HG03558 (cell line): Measurements from ENCODE around the gene KIAA1217.
"Not testable (repeated sequence)": the region's sequence is repeated elsewhere in the genome, so short reads cannot be mapped to it uniquely, and the experiment has no call there.

Experiments
- ATAC-seq: cut with Tn5 transposase; IDR thresholded peaks from one replicate; pipeline ENCODE4 v1.9.1; 2021; ENCODE audit warnings: moderate number of reproducible peaks; ENCODE audit not compliant: unreplicated experiment; ENCODE audit errors: extremely low read depth

The KIAA1217 gene

DNA sequence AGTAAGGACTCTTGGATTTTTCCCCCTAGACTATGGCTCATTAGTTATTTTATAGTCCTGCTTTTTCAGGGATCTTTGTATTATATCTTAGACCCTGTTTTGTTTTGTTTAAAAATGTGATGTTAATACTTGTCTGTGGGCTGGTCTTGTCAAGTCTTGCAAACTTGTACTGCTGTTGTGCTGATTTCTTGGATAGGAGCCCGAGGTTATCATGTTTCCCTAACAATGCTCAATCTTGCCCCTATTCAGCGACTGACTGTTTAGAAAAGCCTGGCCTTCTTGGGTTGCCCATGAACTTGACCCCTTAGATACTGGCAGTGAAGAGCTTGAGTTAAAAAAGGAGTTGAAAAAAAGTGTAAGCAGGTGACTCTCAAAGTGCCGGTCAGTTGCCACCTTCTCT is 115.7 kb downstream of the KIAA1217 start:
- no peak for ATAC-seq

DNA sequence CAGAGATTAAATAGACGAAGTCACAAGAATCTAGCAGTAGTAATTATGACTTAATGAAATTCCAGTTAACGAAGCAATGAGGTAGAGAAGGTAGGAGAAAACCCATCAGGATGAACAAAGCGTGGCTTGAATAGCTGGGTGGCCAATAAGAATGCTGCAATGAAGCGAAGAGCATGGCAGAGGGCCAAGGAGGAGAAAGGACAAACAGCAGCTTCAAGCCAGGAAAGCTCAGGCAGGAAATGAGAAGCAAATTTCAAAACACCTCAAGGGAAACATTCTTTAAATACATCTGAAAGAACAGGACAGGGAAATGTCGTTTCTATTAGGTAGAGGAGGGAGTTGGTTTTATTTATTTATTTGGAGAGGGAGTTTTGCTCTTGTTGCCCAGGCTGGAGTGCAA is 122.5 kb downstream of the KIAA1217 start:
- no peak for ATAC-seq

GRCh38 chr10:24333736-24334135 is 124.8 kb downstream of the KIAA1217 start:
- ATAC-seq = no peak

DNA sequence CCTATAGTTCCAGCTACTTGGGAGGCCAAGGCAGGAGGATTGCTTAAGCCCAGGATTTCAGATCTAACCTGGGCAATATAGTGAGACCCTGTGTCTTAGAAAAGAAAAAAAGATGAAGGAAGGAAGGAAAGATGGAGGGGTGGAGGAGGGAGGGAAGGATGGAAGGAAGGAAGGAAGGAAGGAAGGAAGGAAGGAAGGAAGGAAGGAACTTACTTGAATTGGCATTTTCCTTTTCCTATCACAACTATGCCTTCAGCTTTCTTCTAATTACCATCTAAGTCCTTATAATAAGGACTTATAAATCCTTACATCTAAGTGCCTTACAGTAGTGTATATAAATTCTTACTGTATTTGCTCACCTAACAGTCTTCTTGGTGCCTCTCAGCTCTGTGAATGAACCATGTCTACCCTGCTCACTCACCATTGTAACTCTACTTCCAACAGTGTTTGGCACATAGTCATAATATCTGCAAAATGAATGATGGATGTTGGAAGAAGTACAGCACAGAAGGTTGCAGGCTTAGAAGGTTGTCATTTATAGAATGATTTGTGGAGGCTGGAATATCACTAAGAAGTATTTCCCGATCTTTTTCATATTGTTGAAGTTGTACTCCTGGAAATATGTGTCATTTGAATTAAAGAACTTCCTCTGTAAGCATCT is 125.5 kb downstream of the KIAA1217 start:
- ATAC-seq = no peak

DNA sequence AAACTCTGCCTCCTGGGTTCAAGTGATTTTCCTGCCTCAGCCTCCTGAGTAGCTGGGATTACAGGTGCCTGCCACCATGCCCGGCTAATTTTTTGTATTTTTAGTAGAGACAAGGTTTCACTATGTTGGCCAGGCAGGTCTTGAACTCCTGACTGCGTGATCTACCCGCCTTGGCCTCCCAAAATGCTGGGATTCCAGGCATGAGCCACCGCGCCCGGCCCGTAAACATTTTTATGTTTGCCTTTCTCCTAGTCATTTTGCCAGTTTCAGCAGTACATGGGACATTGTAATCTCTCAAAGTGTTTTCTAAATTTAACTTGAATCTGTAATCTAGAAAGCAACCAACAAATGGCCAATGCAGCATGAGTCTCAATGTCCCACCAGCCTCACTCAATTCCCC is 128.8 kb downstream of the KIAA1217 start:
- ATAC-seq = not testable (repeated sequence)

DNA sequence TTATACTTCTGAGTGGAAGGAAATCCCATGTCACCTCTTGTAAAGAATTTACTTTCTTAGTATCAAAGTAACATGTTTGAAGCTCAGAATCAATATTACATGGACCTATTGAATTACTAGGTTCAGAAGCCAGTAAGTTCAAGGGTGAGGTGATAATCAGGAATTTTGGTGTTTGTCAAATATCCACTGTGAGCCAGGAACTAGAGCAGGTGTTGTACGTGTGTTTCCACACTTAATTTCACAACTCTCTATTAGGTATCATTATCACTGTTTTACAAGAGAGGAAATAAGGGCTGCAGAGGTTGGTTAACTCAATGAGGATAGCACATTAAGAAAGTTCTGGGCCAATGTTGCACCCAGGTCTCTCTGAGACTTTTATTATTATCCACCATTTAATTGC is 130.4 kb downstream of the KIAA1217 start:
- ATAC-seq = no peak

- ATAC-seq = no peak
Measured at GRCh38 chr10:24340446-24340845, 131.5 kb downstream of the KIAA1217 start.

DNA sequence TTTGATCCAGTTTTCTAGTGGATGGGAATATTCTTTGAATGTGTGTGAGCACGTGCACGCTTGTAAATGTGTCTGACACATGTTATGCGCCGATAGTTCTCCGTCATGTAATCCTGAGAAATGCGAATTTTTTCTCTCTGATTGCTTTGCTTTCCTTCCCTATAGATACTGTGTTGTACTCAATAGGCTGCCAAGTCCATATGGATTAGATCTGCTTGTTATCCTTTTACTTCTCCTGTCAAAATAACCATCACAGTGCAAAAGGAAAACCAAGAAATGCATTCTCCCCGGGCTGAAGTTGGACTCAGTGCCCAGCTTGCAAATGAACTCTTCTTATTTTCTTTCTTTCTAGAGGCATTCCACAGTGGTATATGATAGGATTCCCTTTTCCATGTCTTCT is 131.9 kb downstream of the KIAA1217 start:
- ATAC-seq = no peak

GRCh38 chr10:24341371-24341770 is 132.4 kb downstream of the KIAA1217 start:
- ATAC-seq = no peak

GRCh38 chr10:24341897-24342296 is 133.0 kb downstream of the KIAA1217 start:
- no peak for ATAC-seq

DNA sequence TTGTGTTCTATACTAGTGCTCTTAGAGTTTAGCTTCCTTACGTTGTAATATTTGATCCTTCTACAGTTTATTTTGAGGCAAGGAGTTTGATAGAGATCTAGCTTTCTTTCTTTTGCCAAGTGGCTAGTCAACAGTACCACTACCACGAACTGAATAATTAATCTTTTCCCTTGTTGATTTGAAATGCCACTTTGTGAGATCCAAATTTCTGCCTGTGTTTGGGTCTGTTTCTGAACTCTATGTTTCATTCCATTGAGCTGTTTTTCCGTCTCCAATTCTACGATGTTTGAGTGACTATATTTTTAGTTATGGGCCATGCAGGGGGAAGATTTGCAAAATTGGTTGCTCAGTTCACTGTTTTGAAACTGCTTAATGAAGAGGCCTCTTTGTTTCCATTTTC is 134.7 kb downstream of the KIAA1217 start:
- ATAC-seq = no peak

- no peak for ATAC-seq
Measured at GRCh38 chr10:24344279-24344678, 135.3 kb downstream of the KIAA1217 start.

DNA sequence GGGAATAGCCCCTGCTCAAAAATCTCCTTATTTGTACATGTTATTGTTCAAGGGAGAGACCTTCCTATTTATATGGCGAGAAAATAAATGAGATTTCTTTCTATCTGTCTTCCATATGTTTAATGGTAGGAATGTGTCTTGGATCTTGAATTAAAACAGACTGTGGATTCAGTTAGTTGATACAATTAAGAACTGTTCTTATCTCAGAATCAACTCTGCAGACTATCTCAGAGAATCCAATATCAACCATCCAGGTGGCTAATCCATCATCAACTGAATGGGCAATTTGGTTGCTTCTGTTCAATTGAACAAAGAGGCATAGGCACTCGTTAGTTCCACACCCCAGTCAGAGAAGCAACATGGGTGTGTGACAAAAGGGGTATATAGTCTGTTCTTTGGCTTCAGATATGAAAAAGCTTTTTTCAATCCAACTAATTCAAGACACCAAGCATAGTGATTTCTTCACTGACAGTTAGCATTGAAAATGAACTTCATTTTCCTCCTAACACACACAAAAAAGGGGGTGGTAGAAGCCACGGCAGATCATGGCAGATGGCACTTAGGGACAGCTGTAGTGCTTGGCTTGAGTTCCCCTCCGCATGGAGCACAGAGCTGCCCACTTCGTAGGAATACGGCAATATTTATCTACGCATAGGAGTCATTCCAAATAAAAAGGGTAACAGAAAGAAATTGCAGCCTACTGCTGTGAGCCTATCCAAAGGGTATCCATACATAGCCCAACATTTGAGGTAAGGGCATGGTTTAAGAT is 135.9 kb downstream of the KIAA1217 start:
- no peak for ATAC-seq

DNA sequence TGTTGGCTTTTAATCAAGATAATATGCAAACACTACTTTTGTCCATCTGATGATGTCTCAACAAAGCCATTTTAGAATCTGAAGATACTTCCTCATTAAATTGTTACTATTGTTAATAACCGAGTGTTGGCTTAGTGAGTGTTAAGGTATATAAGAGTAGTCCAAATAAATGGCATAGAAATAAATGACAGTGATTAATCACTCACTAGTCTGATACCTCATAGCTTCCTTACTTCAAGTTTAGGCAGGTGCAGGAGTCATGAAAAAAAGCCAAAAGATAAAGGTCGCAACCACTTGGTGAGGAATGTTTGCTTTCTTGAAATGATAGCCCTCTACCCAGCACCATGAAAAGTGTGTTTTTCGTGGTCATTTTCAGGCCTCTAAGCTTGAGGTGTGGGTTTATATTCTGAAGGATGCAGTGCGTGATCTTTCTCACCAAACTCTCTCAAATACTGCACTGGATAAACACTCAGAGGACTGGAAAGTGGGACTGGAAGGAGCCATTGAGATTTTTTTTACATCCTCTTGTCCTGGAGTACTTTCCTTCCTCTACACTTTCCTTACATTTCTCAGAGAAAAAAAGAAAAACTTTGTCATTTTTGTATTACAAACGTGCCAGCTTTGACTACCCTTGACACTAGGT is 138.1 kb downstream of the KIAA1217 start:
- ATAC-seq = no peak

DNA sequence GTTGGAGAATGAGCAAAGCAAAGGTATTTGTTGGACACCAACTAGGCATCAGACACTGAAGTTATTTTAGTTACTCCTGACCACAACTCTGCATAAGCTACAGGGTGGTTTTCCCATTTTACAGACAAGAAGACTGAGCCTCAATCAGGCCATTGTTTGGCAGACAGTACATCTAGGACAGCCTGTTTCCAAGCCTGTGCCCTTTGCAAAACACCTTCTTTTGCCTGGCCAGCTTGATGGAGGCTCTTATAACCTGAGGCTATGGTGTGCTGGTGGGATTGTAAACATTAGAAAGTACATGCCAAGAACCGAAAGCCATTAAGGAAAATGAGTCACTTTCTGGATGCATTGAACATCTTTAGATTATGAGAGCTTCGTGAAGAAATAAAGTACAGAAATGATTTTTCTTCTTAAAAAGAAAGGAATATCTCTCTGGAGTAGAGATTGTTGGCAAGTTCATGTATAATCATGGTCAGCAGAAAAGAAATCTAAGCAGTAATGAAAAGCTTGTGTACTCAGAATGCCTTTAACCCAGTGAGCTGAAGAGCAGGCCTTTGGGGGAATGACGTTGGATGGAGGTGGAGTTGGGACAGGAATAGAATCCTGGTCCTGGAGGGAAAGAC is 140.6 kb downstream of the KIAA1217 start:
- no peak for ATAC-seq

GRCh38 chr10:24350070-24350921 is 141.4 kb downstream of the KIAA1217 start:
- no peak for ATAC-seq

DNA sequence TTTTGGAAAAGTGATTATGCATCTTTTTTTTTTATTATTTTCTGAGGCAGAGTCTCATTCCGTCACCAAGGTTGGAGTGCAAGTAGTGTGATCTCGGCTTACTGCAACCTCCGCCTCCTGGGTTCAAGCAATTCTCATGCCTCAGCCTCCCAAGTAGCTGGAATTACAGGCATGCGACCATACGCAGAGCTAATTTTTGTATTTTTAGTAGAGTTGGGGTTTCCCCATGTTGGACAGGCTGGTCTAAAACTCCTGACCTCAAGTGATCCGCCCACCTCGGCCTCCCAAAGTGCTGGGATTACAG is 141.9 kb downstream of the KIAA1217 start:
- not testable (repeated sequence) for ATAC-seq

GRCh38 chr10:24351961-24352360 is 143.0 kb downstream of the KIAA1217 start:
- no peak for ATAC-seq

DNA sequence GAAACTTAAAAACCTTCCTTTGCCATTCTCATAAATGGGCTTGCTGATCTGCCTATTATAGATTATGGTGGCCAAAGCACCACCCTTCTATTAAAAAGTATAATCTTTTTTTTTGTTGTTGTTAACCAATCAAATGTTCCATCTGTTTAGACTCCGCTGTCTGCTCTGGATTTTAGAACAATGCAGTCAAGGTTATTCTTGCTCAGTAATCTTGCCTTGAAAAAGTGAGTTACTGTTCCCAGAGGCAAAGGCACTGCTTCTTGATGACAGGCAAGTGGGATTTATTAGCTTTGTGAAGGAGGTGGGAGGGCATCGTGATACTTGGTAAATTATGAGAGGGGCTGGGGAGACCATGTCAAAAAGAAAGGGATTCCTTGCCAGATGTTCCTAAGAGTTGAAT is 143.5 kb downstream of the KIAA1217 start:
- no peak for ATAC-seq

- ATAC-seq = no peak
Measured at GRCh38 chr10:24353319-24353718, 144.4 kb downstream of the KIAA1217 start.
